DND-41 (cell line): Measurements from ENCODE around the gene BIRC5.

Experiments used
- EZH2 ChIP-seq: IDR thresholded peaks from 3 replicates; pipeline ENCODE4 v1.6.1; 2012; ENCODE audit warnings: borderline replicate concordance, low read depth, mild to moderate bottlenecking, moderate library complexity, low read length, inconsistent platforms; ENCODE audit not compliant: severe bottlenecking
- TF ChIP-seq, protein P1 (sequence below): IDR thresholded peaks from 2 replicates; pipeline ENCODE4 v1.5.1; 2012; ENCODE audit warnings: borderline replicate concordance, low read length, moderate library complexity, mild to moderate bottlenecking; ENCODE audit not compliant: poor library complexity, severe bottlenecking; ENCODE audit errors: extremely low read depth

GRCh38 chr17:78271419-78272170, 57.5 kb downstream of the BIRC5 start:
- TF ChIP-seq, protein P1, sequence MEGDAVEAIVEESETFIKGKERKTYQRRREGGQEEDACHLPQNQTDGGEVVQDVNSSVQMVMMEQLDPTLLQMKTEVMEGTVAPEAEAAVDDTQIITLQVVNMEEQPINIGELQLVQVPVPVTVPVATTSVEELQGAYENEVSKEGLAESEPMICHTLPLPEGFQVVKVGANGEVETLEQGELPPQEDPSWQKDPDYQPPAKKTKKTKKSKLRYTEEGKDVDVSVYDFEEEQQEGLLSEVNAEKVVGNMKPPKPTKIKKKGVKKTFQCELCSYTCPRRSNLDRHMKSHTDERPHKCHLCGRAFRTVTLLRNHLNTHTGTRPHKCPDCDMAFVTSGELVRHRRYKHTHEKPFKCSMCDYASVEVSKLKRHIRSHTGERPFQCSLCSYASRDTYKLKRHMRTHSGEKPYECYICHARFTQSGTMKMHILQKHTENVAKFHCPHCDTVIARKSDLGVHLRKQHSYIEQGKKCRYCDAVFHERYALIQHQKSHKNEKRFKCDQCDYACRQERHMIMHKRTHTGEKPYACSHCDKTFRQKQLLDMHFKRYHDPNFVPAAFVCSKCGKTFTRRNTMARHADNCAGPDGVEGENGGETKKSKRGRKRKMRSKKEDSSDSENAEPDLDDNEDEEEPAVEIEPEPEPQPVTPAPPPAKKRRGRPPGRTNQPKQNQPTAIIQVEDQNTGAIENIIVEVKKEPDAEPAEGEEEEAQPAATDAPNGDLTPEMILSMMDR: no peak
- TF ChIP-seq EZH2: no peak
